Prostate gland (tissue), 2 donors: Measurements from ENCODE around the gene ABCC9.
"Not testable (repeated sequence)": the region's sequence is repeated elsewhere in the genome, so short reads cannot be mapped to it uniquely, and the experiment has no call there.

Experiments used
- CTCF ChIP-seq, 4 experiments: fragments of 200-600 bp in 2 of 4; fragments of 450-650 bp in 2 of 4; sonication (generic) in 2 of 4; IDR thresholded peaks; 1 replicate in 3 of 4; 2 replicates in 1 of 4; pipeline ENCODE4 v1.5.1; 2016 to 2019; ENCODE audit warnings: antibody characterized with exemption in 4 of 4, mild to moderate bottlenecking in 2 of 4, moderate library complexity in 2 of 4
- POLR2A ChIP-seq: fragments of 450-650 bp; IDR thresholded peaks from one replicate; pipeline ENCODE4 v1.6.1; 2016; ENCODE audit warnings: antibody characterized with exemption, mild to moderate bottlenecking

GRCh38 chr12:21789687-21790086 lies 151.5 kb downstream of the ABCC9 start:
- TF ChIP-seq POLR2A; CTCF (IDR thresholded peaks at IDR 0.05): not testable (repeated sequence)
